Adipocyte (in vitro differentiated cells): Measurements from ENCODE around the gene ABI1.
A peak's percentile ranks its signal among the peaks of the same experiment; 100 is the strongest.
"Not testable (repeated sequence)": the region's sequence is repeated elsewhere in the genome, so short reads cannot be mapped to it uniquely, and the experiment has no call there.

Experiments used
- DNase-seq: peaks from one replicate; pipeline ENCODE4 v3.0.0-alpha.2; 2015; ENCODE audit warnings: low read depth
- H3K27me3 ChIP-seq: replicated peaks from 2 replicates; pipeline ENCODE4 v1.7.0; 2013; ENCODE audit warnings: mild to moderate bottlenecking, low read length, moderate library complexity; ENCODE audit not compliant: control insufficient read depth, insufficient read depth
- H3K36me3 ChIP-seq: 2 replicates; pipeline ENCODE4 v1.7.0; 2013; ENCODE audit warnings: low read length, mild to moderate bottlenecking, moderate library complexity; ENCODE audit not compliant: control insufficient read depth, insufficient read depth, severe bottlenecking
- H3K4me1 ChIP-seq: 2 replicates; pipeline ENCODE4 v1.7.0; 2013; ENCODE audit warnings: mild to moderate bottlenecking, low read length, moderate library complexity; ENCODE audit not compliant: control insufficient read depth, insufficient read depth
- H3K4me3 ChIP-seq: 2 replicates; pipeline ENCODE4 v1.7.0; 2013; ENCODE audit warnings: mild to moderate bottlenecking, low read length, moderate library complexity
- H3K9ac ChIP-seq: 2 replicates; pipeline ENCODE4 v1.7.0; 2013; ENCODE audit warnings: mild to moderate bottlenecking, low read length, moderate library complexity
- H3K9me3 ChIP-seq: 2 replicates; pipeline ENCODE4 v1.7.0; 2013; ENCODE audit warnings: mild to moderate bottlenecking, low read length, moderate library complexity; ENCODE audit not compliant: control insufficient read depth

The ABI1 gene

DNA sequence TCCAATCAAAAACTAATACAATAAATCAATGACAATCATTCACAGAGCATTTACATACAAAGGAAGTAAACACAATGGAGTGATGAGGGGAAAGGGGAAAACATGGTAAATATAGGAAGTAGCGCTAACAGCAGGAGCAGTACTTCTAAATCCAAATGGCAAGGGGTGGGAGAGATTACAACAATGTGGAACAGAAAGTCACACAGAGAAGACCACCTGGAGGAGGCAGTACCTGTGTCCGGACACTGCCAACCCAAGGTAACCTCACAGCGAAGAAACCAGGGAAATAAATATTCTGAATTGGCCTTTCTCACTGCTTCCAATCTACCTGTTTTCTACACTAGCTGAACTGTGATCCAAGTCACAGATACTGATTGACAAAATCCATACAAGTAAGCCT lies 58.2 kb downstream of the ABI1 start:
- no peaks in the 10 kb centered on the region for H3K36me3 ChIP-seq
- DNase-seq = no peak
- H3K4me3 ChIP-seq = no peak overlapping the region
- no peaks in the 10 kb centered on the region for H3K9me3 ChIP-seq
- no peaks in the 10 kb centered on the region for H3K27me3 ChIP-seq
- H3K4me1 ChIP-seq = peaks cover 3% of the 10 kb centered on the region
- H3K9ac ChIP-seq = no peak overlapping the region

DNA sequence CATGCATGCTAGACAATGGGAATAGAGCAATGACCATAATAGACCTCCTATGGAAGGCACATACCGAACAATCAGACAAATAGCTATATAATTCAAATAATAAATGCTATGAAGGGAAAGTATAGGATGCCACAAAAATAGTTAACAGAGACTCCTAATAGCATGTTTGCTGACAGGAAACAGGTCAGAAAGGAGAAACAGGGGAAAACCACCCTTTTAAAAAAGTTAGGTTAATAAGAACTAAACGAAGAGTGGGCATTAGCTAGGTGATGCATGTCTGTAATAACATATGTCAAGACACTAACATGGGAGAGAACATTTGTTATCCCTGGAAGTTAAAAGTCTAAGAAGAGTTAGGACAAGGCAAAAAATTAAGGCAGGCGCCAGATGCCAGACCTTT lies 58.9 kb downstream of the ABI1 start:
- Histone ChIP-seq H3K27me3 (no peaks in the 10 kb centered on the region), H3K4me3 (no peak overlapping the region), H3K9me3 (no peaks in the 10 kb centered on the region), H3K9ac (no peak overlapping the region), H3K4me1 (peaks cover 3% of the 10 kb centered on the region), H3K36me3 (no peaks in the 10 kb centered on the region)
- no peak for DNase-seq

DNA sequence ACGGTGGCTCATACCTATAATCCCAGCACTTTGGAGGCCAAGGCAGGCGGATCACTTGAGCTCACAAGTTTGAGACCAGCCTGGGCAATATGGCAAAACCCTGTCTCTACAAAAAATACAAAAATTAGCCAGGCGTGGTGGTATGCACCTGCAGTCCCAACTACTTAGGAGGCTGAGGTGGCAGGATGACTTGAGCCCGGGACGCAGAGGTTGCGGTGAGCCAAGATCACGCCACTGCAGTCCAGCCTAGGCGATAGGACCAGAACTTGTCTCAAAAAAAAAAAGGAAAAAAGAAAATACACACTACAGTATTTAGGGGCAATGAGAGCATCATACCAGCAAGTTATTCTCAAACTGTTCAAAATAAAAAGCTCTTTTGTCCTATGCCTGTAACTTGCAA lies 59.5 kb downstream of the ABI1 start:
- no peaks in the 10 kb centered on the region for H3K36me3 ChIP-seq
- no peak for DNase-seq
- H3K4me1 ChIP-seq = peaks cover 3% of the 10 kb centered on the region
- H3K4me3 ChIP-seq = no peak overlapping the region
- no peak overlapping the region for H3K9ac ChIP-seq
- no peaks in the 10 kb centered on the region for H3K9me3 ChIP-seq
- H3K27me3 ChIP-seq = no peaks in the 10 kb centered on the region

DNA sequence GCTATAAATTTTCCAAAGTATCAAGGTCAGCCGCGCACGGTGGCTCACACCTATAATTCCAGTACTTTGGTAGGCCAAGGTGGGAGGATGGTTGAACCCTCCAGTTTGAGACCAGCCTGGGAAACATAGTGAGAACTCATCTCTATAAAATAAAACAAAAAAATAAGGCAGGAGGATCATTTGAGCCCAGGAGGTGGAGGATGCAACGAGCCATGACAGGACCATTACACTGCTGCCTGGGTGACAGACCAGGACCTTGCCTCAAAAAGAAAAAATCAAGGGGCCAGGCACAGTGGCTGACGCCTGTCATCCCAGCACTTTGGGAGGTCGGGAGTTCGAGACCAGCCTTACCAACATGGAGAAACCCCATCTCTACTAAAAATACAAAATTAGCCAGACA lies 60.3 kb downstream of the ABI1 start:
- DNase-seq = no peak
- no peak overlapping the region for H3K9ac ChIP-seq
- peaks cover 2% of the 10 kb centered on the region for H3K4me1 ChIP-seq
- peaks cover 2% of the 10 kb centered on the region for H3K9me3 ChIP-seq
- H3K4me3 ChIP-seq = no peak overlapping the region
- H3K27me3 ChIP-seq = no peaks in the 10 kb centered on the region
- no peaks in the 10 kb centered on the region for H3K36me3 ChIP-seq

DNA sequence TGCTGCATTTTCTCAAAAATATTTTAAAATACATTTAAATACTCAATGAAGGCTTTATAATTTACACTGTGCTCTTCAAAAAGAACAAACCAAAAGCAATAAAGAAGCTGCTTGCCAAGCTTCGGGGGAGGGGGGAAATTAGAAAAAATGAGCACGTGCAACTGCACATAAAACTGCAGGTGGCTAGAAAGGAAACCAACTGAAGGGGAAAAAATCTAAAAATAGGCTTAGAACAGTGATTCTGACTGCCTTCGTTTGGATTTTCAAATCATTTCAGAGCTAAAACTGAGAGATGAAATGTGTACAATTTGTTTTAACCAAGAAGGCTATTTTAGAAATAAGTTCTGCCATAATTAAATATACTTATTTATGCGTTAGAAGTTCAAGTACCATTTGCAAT lies 61.4 kb downstream of the ABI1 start:
- H3K9me3 ChIP-seq = peaks cover 4% of the 10 kb centered on the region
- no peaks in the 10 kb centered on the region for H3K27me3 ChIP-seq
- no peak overlapping the region for H3K4me3 ChIP-seq
- no peaks in the 10 kb centered on the region for H3K4me1 ChIP-seq
- no peak overlapping the region for H3K9ac ChIP-seq
- no peaks in the 10 kb centered on the region for H3K36me3 ChIP-seq
- DNase-seq = no peak

DNA sequence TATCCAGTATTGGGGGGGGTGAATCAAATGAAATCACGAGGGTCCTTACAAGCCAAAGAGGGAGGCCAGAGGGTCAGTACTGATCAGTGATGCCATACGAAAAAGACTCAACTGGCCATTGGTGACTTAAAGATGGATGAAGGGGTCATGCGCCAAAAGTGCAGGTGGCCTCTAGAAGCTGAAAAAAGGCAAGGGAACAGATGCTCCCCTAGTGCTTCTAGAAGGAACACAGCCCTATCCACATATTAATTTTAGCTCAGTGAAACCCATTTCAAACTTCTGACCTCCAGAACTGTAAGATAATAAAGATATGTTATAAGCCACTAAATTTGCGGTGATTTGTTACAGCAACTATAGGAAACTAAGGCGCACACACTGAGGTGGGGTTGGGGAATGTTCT lies 62.5 kb downstream of the ABI1 start:
- Histone ChIP-seq H3K9ac (no peak overlapping the region), H3K4me1 (no peaks in the 10 kb centered on the region), H3K36me3 (no peaks in the 10 kb centered on the region), H3K4me3 (no peak overlapping the region), H3K27me3 (no peaks in the 10 kb centered on the region), H3K9me3 (peaks cover 4% of the 10 kb centered on the region)
- no peak for DNase-seq

DNA sequence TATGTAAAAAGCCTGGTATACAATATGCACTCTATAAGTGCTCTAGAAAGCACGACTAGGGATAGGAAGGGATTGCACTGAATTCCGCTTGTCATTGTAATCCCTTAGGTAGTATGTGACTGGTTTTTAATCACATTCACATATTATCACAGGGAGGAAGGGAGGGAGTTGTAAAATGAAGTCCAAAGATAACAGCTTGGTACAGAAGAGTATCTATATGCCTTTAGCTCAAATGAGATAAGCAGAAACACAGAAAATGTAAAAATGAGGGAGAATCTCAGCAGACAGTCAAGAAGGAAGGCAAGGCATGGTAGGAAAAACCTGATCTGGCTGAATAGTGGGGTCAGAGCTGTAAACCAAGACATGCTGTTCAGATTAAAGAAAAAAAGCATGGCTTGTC lies 63.4 kb downstream of the ABI1 start:
- Histone ChIP-seq H3K27me3 (no peaks in the 10 kb centered on the region), H3K4me3 (no peak overlapping the region), H3K4me1 (peaks cover 9% of the 10 kb centered on the region), H3K36me3 (no peaks in the 10 kb centered on the region), H3K9me3 (peaks cover 4% of the 10 kb centered on the region), H3K9ac (no peak overlapping the region)
- no peak for DNase-seq

DNA sequence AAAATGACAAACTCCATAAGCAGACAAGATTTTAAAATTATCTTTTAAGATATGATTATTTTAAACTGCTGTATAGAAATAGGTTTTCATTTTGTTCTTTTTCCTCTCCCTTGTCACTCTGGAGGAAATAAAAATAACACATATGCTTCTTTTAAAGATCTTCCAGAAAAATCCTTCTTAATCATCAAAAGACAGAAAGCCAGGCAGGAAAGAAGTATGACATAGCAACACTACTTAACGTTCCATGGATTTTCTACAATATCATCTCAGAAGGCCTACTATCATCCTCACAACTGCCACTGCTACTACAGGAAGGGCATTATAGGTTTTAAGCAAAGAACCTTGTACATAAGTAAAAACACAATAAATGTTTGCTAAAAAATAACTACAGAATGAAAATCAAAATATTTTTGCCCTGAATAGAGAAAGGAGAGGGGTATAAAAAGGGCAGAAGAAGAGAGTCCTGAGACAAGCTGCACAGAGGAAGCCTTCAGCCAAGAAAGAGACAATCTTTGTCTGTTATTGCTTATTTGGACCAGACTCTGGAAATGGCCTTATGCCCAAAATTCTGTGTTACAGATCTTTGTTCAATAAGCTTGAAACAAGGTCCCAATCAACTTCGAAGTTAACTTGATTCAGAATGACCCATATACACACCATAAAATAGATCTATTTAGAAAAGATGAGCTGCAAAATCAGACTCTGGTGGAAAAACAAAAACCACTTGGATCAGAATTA lies 67.8 kb downstream of the ABI1 start:
- DNase-seq = peak; percentile 7
- Histone ChIP-seq H3K4me3 (no peak overlapping the region), H3K36me3 (no peaks in the 10 kb centered on the region), H3K27me3 (no peaks in the 10 kb centered on the region), H3K4me1 (peaks cover 17% of the 10 kb centered on the region), H3K9me3 (peaks cover 4% of the 10 kb centered on the region), H3K9ac (no peak overlapping the region)

DNA sequence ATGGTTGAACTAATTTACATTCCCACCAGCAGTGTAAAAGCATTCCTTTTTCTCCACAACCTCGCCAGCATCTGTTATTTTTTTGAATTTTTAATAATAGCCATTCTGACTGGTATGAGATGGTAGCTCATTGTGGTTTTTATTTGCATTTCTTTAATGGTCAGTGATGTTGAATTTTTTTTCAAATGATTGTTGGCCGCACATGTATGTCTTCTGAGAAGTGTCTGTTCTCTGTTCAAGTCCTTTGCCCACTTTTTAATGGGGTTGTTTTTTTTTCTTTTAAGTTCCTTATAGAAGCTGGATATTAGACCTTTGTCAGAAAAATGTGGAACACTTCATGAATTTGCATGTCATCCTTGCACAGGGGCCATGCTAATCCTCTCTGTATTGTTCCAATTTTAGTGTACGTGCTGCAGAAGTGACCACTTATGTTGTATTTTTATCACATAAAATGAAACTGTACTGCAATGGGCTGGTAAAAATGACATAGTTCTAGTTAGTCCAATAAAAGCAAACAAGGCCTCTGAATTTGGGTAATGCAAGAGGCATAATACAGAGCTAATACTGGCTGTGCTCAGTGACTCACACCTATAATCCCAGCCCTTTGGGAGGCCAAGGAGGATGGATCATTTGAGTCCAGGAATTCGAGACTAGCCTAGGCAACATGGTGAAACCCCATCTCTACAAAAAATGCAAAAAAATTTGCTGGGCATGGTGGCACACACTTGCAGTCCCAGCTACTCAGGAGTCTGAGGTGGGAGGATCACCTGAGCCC lies 70.3 kb downstream of the ABI1 start:
- DNase-seq = peak; percentile 22

DNA sequence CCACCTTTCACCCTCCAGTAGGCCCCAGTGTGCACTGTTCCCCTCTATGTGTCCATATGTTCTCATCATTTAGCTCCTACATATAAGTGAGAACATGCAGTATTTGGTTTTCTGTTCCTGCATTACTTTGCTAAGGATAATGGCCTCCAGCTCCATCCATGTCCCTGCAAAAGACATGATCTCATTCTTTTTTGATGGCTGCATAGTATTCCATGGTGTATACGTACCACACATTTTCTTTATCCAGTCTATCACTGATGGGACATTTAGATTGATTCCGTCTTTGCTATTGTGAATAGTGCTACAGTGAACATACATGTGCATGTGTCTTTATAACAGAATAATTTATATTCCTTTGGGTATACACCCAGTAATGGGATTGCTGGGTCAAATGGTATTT lies 71.0 kb downstream of the ABI1 start:
- DNase-seq, H3K36me3 ChIP-seq: not testable (repeated sequence)

More for the DNA sequence above, 70.3 kb downstream of the ABI1 start:
- H3K27me3 ChIP-seq = no peaks in the 10 kb centered on the region
- H3K9me3 ChIP-seq = peaks cover 1% of the 10 kb centered on the region
- no peak overlapping the region for H3K4me3 ChIP-seq
- no peak overlapping the region for H3K9ac ChIP-seq
- peaks cover 17% of the 10 kb centered on the region for H3K4me1 ChIP-seq
- no peaks in the 10 kb centered on the region for H3K36me3 ChIP-seq

DNA sequence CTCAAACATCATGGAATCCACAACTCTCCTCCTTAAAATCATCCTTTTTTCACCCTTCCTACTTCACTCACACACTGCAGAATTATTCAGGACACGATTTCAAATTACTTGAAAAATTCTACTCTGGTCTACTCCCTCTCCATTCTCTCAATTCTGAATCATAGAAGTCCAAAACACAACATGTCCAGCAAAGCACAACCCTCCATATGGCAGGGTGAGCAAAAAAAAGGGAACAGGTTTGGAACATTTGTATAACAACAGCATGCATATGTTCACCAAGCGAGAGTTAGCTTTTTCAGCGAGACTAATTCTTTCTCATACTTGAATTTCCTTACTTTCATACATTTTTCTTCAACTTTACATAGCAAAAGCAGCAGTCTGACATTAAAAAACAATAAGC lies 73.4 kb downstream of the ABI1 start:
- Histone ChIP-seq H3K36me3 (no peaks in the 10 kb centered on the region), H3K4me3 (no peak overlapping the region), H3K9ac (no peak overlapping the region), H3K27me3 (no peaks in the 10 kb centered on the region), H3K9me3 (no peaks in the 10 kb centered on the region), H3K4me1 (peaks cover 13% of the 10 kb centered on the region)
- DNase-seq = no peak

More for the DNA sequence above, 71.0 kb downstream of the ABI1 start:
- not testable (repeated sequence) for H3K9me3 ChIP-seq, H3K27me3 ChIP-seq, H3K4me3 ChIP-seq, H3K9ac ChIP-seq
- peaks cover 19% of the 10 kb centered on the region for H3K4me1 ChIP-seq
